Spleen (tissue), 11 donors: ENCODE measurements around the gene PTPRN2. TPM values are rescaled to one million over a fixed set of nuclear protein-coding genes. Genes with fewer than 3 reads are reported as not detected.

Experiments
- DNase-seq: peaks from one replicate; pipeline ENCODE4 v3.0.0-alpha.2; 2020
- H3K27ac ChIP-seq, 8 donors: fragments of 200-600 bp; sonication (generic) in 7 of 8; 1 replicate in 4 of 8; 2 replicates in 4 of 8; pipeline versions ENCODE4 v1.5.0 to v1.8.0; 2016 to 2021; ENCODE audit warnings: inconsistent platforms in 4 of 8, mild to moderate bottlenecking in 4 of 8, moderate library complexity in 1 of 8
- H3K27me3 ChIP-seq, 7 donors: fragments of 200-600 bp; sonication (generic) in 6 of 7; replicated peaks in 1 of 7; 1 replicate in 4 of 7; 2 replicates in 3 of 7; pipeline versions ENCODE4 v1.5.0 to v1.8.0; 2016 to 2021; ENCODE audit warnings: inconsistent platforms in 3 of 7, mild to moderate bottlenecking in 1 of 7
- H3K36me3 ChIP-seq, 6 donors: fragments of 200-600 bp; sonication (generic) in 5 of 6; 1 replicate in 4 of 6; 2 replicates in 2 of 6; pipeline versions ENCODE4 v1.5.0 to v1.8.0; 2016 to 2021; ENCODE audit warnings: inconsistent platforms in 2 of 6
- H3K4me1 ChIP-seq, 6 donors: fragments of 200-600 bp; sonication (generic) in 5 of 6; 1 replicate in 3 of 6; 2 replicates in 3 of 6; pipeline versions ENCODE4 v1.5.0 to v1.8.0; 2016 to 2021; ENCODE audit warnings: inconsistent platforms in 3 of 6
- H3K4me3 ChIP-seq, 8 donors: fragments of 200-600 bp; sonication (generic) in 7 of 8; 1 replicate in 4 of 8; 2 replicates in 4 of 8; pipeline versions ENCODE4 v1.5.0 to v1.8.0; 2016 to 2021; ENCODE audit warnings: inconsistent platforms in 4 of 8, mild to moderate bottlenecking in 4 of 8, moderate library complexity in 2 of 8
- H3K9me3 ChIP-seq, 8 donors: fragments of 200-600 bp; sonication (generic) in 7 of 8; 1 replicate in 4 of 8; 2 replicates in 4 of 8; pipeline versions ENCODE4 v1.5.0 to v1.8.0; 2016 to 2021; ENCODE audit warnings: inconsistent platforms in 4 of 8
- CTCF ChIP-seq, 11 experiments: fragments of 200-600 bp in 7 of 11; fragments of 450-650 bp in 4 of 11; sonication (generic) in 4 of 11; IDR thresholded peaks in 8 of 11; conservative IDR thresholded peaks in 3 of 11; 1 replicate in 7 of 11; 2 replicates in 4 of 11; pipeline versions ENCODE4 v1.4.0 to v1.8.0; 2016 to 2021; ENCODE audit warnings: antibody characterized with exemption in 11 of 11, inconsistent platforms in 4 of 11, mild to moderate bottlenecking in 1 of 11
- POLR2A ChIP-seq, 3 donors: fragments of 450-650 bp; IDR thresholded peaks; one replicate each; pipeline ENCODE4 v1.5.1; 2017; ENCODE audit warnings: antibody characterized with exemption in 3 of 3, mild to moderate bottlenecking in 1 of 3
- POLR2AphosphoS5 ChIP-seq, 3 donors: sonication (generic); formaldehyde crosslinking; IDR thresholded peaks; one replicate each; pipeline ENCODE4 v1.5.1; 2017; ENCODE audit warnings: antibody characterized with exemption in 3 of 3
- WGBS, 5 donors: extraction: QIAGEN DNeasy Blood & Tissue Kit in 3 of 5; methylation state at CpG; one replicate each; pipeline versions ENCODE4 v1.1.5 to v1.1.7; 2013 to 2018; 5-methylcytosine and 5-hydroxymethylcytosine counted together
- intact Hi-C: fragments of 100-400 bp; cut with DNase I; formaldehyde crosslinking; loops from one replicate; pipeline ENCODE4 v1.15.0; 2023; ENCODE audit warnings: low total_unique reads
- polyA plus RNA-seq, 3 donors: library from polyadenylated mRNA; stranded (reverse); fragments of 200-250 nt; gene quantifications; one replicate each; pipeline ENCODE4 v1.2.1, GENCODE V29; 2013
- total RNA-seq, 7 donors: library from RNA; depleted of rRNA in 3 of 7; stranded (reverse); fragments of >200 nt in 3 of 7; fragmentation: NEBNext Ultra II Directional in 4 of 7; extraction: Animal tissue kit (Norgen Biotek cat#: 25700) in 4 of 7; gene quantifications; one replicate each; pipeline versions ENCODE4 v1.1.0 to v1.2.1, GENCODE V29; 2016 to 2021
- donor health status: healthy with polysubstance abuse.
- donor health status: DM: no; HTN: no; CAD: no; lungs with moderate emphysema.
- donor health status: DM: no; HTN: no; CAD: no.
- donor health status: Bipolar disorder and iron deficiency.
- donor health status: healthy.
- donor health status: DM: no; HTN: no; CAD: no.
- donor health status: DM: yes; HTN: yes; CAD: no.

The PTPRN2 gene
- total and polyA plus RNA-seq, 10 donors: 7.0 to 22.8 (median 16.8) TPM

DNA sequence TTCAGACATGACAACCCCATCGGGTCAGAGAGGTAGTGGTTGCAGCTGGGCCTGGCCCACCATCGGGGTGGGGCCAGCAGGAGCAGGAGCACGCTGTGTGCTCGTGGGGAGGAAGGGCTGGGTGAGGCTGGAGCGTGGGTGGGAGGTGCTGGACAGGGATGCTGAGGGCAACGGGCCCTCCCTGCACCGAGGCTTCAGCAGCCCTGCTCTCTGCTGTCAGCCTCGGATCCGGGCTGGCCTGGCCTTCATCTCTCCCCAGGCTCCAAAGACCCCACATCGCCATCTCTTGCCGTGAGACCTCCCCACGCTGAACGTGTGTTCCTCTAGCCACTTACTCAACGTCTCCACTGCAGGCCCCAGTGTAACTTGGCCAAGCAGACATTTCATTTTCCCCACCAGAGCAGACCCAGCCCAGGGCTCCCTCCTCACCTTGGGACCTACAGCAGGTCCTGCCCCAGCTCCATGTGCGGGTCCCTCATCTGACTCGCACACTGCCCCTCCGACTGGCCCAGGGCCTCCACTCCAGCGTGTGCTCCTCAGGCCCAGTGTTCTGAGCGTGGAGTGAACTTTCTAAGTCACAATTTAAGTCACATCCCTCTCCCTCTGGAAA lies 788.4 kb downstream of the PTPRN2 start:
- Histone ChIP-seq H3K36me3 (no peaks in the 10 kb centered on the region), H3K27ac (no peak overlapping the region), H3K27me3 (peaks cover 0 to 8% (median 0%) of the 10 kb centered on the region in 7 donors), H3K9me3 (peaks cover 0 to 11% (median 0%) of the 10 kb centered on the region in 8 donors), H3K4me1 (no peaks in the 10 kb centered on the region), H3K4me3 (no peak overlapping the region)
- peak; percentile 47 for DNase-seq
- WGBS, 5 donors: 82 to 91% (median 84%) methylated on average over 17 to 19 of the region's 19 CpGs
- intact Hi-C loops: no loop called here
- TF ChIP-seq CTCF (IDR thresholded peaks at IDR 0.05 in 8 of 11, conservative IDR thresholded peaks at IDR 0.05 in 3 of 11) (no peak), POLR2AphosphoS5 (IDR thresholded peaks at IDR 0.05) (no peak), POLR2A (IDR thresholded peaks at IDR 0.05) (no peak)

GRCh38 chr7:157797361-157797760 lies 790.3 kb downstream of the PTPRN2 start:
- intact Hi-C loops: no loop called here
- Histone ChIP-seq H3K27ac (no peak overlapping the region), H3K4me3 (no peak overlapping the region), H3K9me3 (peaks cover 0 to 5% (median 0%) of the 10 kb centered on the region in 8 donors), H3K36me3 (no peaks in the 10 kb centered on the region), H3K27me3 (peaks cover 0 to 21% (median 0%) of the 10 kb centered on the region in 7 donors), H3K4me1 (no peaks in the 10 kb centered on the region)
- TF ChIP-seq POLR2A (IDR thresholded peaks at IDR 0.05): no peak
- 79 to 90% (median 83%) methylated on average over 8 to 12 of the region's 12 CpGs for WGBS, 5 donors
- DNase-seq: no peak

- WGBS, 5 donors: 88 to 93% (median 91%) methylated on average over 18 to 19 of the region's 19 CpGs
- Histone ChIP-seq H3K4me3 (no peak overlapping the region), H3K4me1 (no peaks in the 10 kb centered on the region), H3K27me3 (peaks cover 0 to 21% (median 0%) of the 10 kb centered on the region in 7 donors), H3K9me3 (no peaks in the 10 kb centered on the region), H3K27ac (no peak overlapping the region), H3K36me3 (no peaks in the 10 kb centered on the region)
- DNase-seq: no peak
- no peak for TF ChIP-seq POLR2A (IDR thresholded peaks at IDR 0.05)
- intact Hi-C loops: no loop called here
Measured at GRCh38 chr7:157796846-157797245, 790.8 kb downstream of the PTPRN2 start.

- Histone ChIP-seq H3K27ac (no peak overlapping the region), H3K36me3 (no peaks in the 10 kb centered on the region), H3K27me3 (peaks cover 0 to 21% (median 0%) of the 10 kb centered on the region in 7 donors), H3K4me3 (no peak overlapping the region), H3K4me1 (no peaks in the 10 kb centered on the region), H3K9me3 (no peaks in the 10 kb centered on the region)
- DNase-seq: no peak
- TF ChIP-seq POLR2A (IDR thresholded peaks at IDR 0.05) (no peak), POLR2AphosphoS5 (IDR thresholded peaks at IDR 0.05) (no peak), CTCF (IDR thresholded peaks at IDR 0.05 in 8 of 11, conservative IDR thresholded peaks at IDR 0.05 in 3 of 11) (no peak)
- WGBS, 5 donors: 87 to 93% (median 89%) methylated on average over 13 of the region's 13 CpGs
- intact Hi-C loops: no loop called here
Measured at GRCh38 chr7:157795643-157796042, 792.0 kb downstream of the PTPRN2 start.

DNA sequence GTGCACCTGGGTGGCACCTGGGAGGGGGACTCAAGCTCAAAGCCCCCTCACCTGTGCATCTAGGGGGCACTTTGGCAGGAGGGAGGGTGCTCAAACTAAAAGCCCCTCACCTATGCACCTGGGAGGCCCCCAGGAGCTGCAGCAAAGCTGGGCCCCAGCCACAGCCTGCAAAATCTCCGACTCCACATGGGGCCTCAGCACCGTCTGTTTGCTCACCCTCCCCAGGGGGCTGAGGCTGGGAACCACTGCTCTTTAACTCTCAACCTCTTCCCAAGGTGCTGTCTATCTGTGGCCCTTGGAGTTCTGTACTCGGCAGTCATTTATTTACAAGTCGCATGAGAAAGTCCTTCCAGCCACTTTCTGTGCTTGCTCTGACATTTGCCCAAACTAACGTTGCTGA lies 792.4 kb downstream of the PTPRN2 start:
- no peaks in the 10 kb centered on the region for H3K9me3 ChIP-seq
- no peak for TF ChIP-seq POLR2AphosphoS5 (IDR thresholded peaks at IDR 0.05)
- no peak for TF ChIP-seq CTCF (IDR thresholded peaks at IDR 0.05 in 8 of 11, conservative IDR thresholded peaks at IDR 0.05 in 3 of 11)
- TF ChIP-seq POLR2A (IDR thresholded peaks at IDR 0.05): no peak
- H3K4me3 ChIP-seq: no peak overlapping the region
- no peaks in the 10 kb centered on the region for H3K4me1 ChIP-seq
- H3K36me3 ChIP-seq: no peaks in the 10 kb centered on the region
- WGBS, 5 donors: 68 to 79% (median 73%) methylated on average over 4 to 5 of the region's 5 CpGs
- intact Hi-C loops: no loop called here
- no peak for DNase-seq
- H3K27ac ChIP-seq: no peak overlapping the region
- H3K27me3 ChIP-seq: peaks cover 0 to 21% (median 0%) of the 10 kb centered on the region in 7 donors
